Skeletal muscle cell (primary cell): ENCODE data around the gene IGF2BP3.
"Not testable (repeated sequence)": the region's sequence is repeated elsewhere in the genome, so short reads cannot be mapped to it uniquely, and the experiment has no call there.

ENCODE experiments used
- DNase-seq: peaks from one replicate; pipeline ENCODE4 v3.0.0-alpha.2; 2010; ENCODE audit warnings: low read depth
- H3K4me3 ChIP-seq: 2 replicates; pipeline ENCODE4 v1.5.1; 2011; ENCODE audit warnings: low read depth, mild to moderate bottlenecking, control low read depth, low read length, moderate library complexity

The IGF2BP3 gene

DNA sequence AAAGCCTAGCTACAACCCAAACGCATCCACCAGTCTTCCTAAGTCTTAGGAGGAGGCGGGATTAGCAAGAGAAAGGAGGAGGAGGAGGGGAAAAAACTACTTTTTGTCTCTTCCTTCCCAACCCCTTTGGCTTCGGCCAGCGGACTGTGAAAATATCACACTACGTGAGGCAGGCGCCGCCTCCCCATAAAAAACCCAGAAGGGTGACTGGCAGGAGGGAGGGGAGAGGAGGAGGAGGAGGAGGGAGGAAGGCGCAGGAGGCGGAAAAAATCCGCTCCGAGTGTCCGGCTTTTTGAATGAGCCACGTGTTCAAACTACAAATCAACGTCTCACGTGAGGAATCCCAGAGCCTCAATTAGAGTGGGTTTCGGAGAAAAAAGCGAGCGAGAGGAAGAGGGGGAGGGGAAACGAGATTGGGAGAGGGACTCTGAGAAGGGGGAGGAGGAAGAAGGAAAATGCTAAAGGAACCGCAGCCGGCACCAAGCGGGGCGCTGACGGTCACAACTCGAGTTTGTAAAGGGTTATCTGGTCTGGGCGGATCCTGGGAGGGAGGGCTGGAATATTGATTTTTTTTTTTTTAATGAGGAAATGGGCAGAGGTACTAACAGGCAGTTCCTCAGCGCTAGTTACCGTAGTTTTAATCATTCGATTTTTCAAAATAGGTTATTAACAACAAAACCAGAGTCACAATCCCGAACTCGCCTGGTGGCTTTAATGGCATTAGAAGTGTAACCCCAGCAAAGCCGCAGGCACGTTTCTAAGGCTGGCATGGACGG, at the start of gene IGF2BP3:
Gene IGF2BP3, minus strand, starts transcription at position 162 of the 776 bp plus-strand sequence. CDS start 381 bp downstream, outside the sequence.
- DNase-seq = peak; percentile 90
- peak within 1 kb of the TSS; percentile 85 for H3K4me3 ChIP-seq

DNA sequence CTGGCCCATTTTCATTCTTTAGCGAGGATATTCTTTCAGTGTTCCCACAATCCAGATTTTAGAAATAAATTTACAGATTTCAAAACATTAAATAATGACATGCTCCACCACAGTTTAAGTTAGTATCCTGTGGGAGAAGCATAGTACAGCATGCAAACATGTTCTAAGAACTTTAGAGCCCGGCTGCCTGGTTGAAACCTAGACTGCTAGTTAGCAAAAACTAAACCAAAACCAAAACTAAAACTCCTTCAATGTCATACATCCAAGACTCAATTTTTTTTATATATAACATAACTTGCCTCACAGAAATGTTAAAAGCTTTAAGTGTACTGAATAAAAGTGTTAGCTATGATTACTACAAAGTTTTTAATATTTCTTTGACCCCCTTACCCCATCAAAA, 44.5 kb upstream of the IGF2BP3 start:
- DNase-seq = no peak
- H3K4me3 ChIP-seq = no peak overlapping the region

DNA sequence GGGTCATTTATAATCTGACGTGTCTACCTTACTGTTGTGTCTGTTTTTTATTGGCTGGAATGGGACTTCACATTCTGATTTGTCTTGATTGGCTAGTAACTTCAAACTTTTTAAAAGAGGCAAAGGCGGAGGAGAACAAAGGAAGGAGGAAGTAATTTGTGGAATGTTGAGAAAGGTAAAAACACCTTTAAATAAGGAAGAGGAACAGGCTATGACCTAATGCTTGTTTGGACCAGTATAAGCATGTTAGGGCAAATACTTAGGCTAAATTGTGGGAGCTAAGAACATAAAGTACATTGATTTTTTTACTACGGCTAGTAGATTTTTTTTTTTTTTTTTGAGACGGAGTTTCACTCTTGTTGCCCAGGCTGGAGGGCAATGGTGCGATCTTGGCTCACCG, 43.5 kb upstream of the IGF2BP3 start:
- not testable (repeated sequence) for DNase-seq, H3K4me3 ChIP-seq

DNA sequence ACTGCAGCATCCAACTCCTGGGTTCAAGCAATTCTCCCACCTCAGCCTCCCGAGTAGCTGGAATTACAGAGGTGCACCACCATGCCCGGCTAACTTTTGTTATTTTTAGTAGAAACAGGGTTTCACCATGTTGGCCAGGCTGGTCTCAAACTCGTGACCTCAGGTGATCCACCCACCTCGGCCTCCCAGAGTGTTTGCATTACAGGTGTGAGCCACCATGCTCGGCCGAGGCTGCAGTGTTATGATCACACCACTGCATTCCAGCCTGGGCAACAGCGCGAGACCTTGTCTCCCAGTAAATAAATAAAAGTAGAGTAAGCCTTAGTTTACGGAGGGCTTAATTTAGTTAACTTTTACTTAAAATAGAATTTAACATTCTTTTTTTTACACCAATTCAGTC, 23.7 kb upstream of the IGF2BP3 start:
- H3K4me3 ChIP-seq = no peak overlapping the region
- no peak for DNase-seq

DNA sequence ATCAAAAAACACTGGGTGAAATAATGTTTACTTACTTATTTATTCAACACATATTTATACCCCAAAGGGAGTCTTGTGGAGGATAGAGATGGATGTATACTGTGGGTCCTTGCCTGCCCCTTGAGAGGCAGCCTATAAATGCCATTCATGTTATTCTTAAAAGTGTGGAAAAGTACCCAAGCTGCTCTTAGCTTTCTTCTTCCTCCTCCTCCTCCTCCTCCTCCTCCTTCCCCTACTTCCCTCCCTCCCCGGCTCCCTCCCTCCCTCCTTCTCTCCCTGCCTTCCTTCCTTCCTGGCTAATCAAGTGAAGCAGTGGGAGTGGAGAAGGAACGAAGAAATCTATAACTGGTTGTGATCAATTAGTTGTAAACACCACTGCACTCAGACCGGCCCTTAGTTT, 21.2 kb upstream of the IGF2BP3 start:
- no peak for DNase-seq
- H3K4me3 ChIP-seq = no peak overlapping the region

- peak overlapping the region; percentile 41 for H3K4me3 ChIP-seq
- DNase-seq = no peak
These were observed 20.3 kb upstream of the IGF2BP3 start for GRCh38 chr7:23490357-23491135.

GRCh38 chr7:23488714-23489113, 18.4 kb upstream of the IGF2BP3 start:
- H3K4me3 ChIP-seq, DNase-seq: not testable (repeated sequence)

GRCh38 chr7:23487670-23488069, 17.4 kb upstream of the IGF2BP3 start:
- DNase-seq = no peak
- H3K4me3 ChIP-seq = no peak overlapping the region

GRCh38 chr7:23486002-23486773, 15.9 kb upstream of the IGF2BP3 start:
- DNase-seq = no peak
- H3K4me3 ChIP-seq = no peak overlapping the region

DNA sequence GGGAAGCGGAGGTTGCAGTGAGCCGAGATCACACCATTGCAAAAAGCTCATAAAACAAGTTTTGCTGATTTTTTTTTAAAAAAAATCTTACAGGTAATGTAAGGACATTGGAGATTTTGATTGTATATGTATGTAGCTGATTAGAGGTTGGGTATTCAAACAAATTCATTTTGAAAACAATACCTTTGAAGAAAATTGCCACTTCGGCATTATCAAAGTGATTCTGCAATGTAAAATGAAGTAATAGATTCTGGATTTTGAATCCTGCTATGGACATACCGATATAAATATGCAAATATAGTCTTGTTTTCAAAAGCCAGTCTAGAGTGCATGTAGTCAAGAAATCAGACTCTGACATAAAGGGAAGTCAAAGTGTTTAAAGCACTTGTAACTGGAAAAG, 12.4 kb upstream of the IGF2BP3 start:
- no peak for DNase-seq
- no peak overlapping the region for H3K4me3 ChIP-seq

GRCh38 chr7:23477962-23478866, 7.9 kb upstream of the IGF2BP3 start:
- DNase-seq = no peak
- H3K4me3 ChIP-seq = no peak overlapping the region

- no peak for DNase-seq
- no peak overlapping the region for H3K4me3 ChIP-seq
These were observed 6.8 kb upstream of the IGF2BP3 start for GRCh38 chr7:23477157-23477499.

DNA sequence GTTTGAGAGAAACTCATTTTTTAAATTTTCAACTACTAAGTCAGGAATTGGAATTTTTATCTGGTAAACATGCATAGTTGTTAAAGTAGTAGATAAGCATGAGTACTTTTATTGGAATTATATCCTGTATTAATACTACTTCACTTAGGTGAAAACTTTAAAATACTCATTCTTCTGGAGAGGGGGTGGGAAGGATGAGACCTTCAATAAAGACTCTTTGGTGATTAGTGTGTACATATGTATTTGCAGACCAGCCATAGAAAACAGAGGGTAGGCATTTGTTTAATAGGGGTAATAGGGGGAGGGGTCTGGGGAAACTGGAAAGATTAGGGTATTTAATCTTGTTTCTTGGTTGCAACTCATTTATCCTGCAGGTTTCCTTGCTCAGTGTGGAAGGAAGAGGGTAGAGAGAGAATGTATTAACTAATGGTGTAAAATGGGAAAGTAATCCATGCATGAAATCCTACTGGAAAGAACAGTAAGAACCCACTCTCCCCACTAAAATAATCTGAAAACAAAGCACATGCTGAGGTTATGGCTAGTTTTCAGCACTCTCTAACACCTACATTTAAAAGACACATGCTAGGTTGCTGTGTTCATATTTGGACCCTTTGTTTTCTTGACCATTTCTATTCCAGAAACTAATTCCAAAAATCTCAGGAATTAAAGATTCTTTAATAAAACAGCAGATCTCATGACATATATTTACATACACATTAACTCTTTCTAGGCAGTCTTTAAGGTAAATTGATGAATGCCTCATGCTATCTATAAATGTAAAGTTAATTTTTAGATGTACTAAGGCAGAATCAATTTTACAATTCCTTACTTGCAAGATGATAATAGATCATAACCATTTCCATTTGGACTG, 6.2 kb upstream of the IGF2BP3 start:
- no peak overlapping the region for H3K4me3 ChIP-seq

GRCh38 chr7:23475576-23475839, 5.2 kb upstream of the IGF2BP3 start:
- DNase-seq = no peak
- H3K4me3 ChIP-seq = no peak overlapping the region

More for the DNA sequence above, 6.2 kb upstream of the IGF2BP3 start:
- no peak for DNase-seq

DNA sequence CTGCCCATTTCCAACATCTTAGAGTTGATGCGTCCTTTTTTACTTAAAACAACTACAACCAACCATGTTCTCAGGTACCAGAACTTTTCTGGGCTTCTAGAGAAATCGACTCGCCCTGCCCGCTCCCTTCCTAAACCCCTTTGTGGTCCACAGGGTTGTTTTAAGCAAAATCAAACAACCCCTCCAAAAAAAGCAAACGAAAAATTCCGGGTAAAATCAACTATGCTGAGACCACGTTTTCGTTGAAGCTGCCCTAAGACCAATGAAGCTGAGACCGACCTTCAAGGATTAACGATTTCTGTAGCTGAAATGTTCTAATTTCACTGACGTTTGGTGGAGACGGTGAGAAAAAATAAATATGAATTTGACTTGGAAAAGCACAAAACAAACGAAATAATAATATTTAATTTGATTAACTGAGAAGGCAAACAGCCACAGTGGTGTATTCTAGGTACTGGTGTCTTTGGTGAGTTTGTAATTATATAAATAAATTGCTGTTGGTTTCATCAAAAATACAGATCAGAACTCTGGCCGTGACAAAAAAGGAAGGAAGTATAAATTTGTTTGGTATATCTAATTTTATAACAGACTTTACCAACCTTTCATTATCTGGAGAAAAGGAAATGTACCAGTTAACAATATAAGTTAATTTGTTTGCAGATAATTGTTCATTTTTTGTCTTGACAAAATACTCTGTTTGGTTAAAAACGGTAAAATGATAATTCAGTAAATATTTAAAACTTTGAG, 4.7 kb upstream of the IGF2BP3 start:
- no peak for DNase-seq
- H3K4me3 ChIP-seq = peak overlapping the region; percentile 70

DNA sequence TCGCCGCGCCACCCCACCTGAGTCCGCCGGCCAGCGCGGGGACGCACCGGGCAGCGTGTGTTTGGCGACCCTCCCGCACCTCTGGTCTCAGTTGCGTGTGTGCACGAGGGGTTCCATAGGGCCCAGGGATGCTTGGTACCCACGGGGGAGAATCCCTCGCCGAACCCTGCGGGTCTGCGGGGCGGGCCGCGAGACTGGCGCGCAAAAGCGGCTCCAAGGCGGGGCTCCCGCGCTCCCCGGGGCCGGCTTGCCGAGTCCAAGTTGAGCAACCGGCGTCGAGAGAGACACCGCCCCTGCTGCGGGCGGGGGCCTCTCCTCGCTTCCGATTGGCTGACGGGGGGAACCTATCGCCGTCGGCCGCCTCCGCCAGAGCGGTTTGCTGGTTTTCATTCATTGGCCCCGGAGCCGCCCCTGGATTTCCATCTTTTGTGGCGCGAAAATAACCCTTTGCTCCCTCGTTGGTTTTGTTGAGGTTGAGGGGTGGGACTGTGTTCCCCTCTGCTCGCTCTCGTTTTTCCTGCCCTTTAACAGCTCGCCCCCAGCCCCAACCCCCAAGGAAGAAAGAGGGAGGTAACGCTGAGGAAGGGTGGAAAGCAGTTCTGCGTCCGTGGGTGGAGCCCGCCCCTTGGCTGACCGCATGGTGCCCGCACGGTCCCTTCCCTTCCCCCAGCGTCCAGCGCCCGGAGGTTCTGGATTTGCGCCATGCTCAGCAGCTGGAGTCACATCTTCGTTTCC, 4.0 kb upstream of the IGF2BP3 start:
- peak; percentile 91 for DNase-seq
- peak overlapping the region; percentile 70 for H3K4me3 ChIP-seq

DNA sequence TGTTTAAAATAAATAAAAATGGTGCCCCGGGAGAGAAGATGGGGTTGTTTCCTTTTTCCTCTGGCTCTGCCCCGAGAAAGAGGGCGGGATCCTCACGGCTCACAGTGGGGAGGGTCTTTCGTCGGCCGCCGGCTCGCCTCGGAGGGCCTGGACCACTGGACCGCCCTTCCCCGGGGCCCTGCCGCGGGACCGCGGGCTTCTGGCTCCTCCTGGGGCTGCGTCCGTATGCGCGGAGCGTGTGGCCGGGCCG, 3.5 kb upstream of the IGF2BP3 start:
- peak overlapping the region; percentile 70 for H3K4me3 ChIP-seq
- no peak for DNase-seq
